GM21390 (cell line): Measurements from ENCODE around the gene ENDOU.
A peak's percentile ranks its signal among the peaks of the same experiment; 100 is the strongest.

Source experiments
- ATAC-seq: cut with Tn5 transposase; IDR thresholded peaks from one replicate; pipeline ENCODE4 v1.9.1; 2021; ENCODE audit not compliant: unreplicated experiment

Gene ENDOU

GRCh38 chr12:47757840-47758583, 32.7 kb upstream of the ENDOU start:
- ATAC-seq, result no peak

- ATAC-seq, result no peak
Observed at GRCh38 chr12:47757364-47757839, 32.1 kb upstream of the ENDOU start.

GRCh38 chr12:47755655-47756562, 30.6 kb upstream of the ENDOU start:
- peak; percentile 60 for ATAC-seq

GRCh38 chr12:47754881-47755280, 29.6 kb upstream of the ENDOU start:
- peak; percentile 12 for ATAC-seq

- ATAC-seq, result no peak
Observed at GRCh38 chr12:47754126-47754525, 28.8 kb upstream of the ENDOU start.

GRCh38 chr12:47753021-47754001, 28.0 kb upstream of the ENDOU start:
- ATAC-seq, result no peak

GRCh38 chr12:47752552-47752951, 27.3 kb upstream of the ENDOU start:
- ATAC-seq, result no peak

GRCh38 chr12:47752121-47752520, 26.8 kb upstream of the ENDOU start:
- ATAC-seq, result no peak

GRCh38 chr12:47751561-47751960, 26.3 kb upstream of the ENDOU start:
- no peak for ATAC-seq

GRCh38 chr12:47750916-47751470, 25.7 kb upstream of the ENDOU start:
- ATAC-seq, result no peak

- ATAC-seq, result no peak
Observed at GRCh38 chr12:47750229-47750798, 25.0 kb upstream of the ENDOU start.

GRCh38 chr12:47748899-47749298, 23.6 kb upstream of the ENDOU start:
- ATAC-seq, result no peak

- ATAC-seq, result no peak
Observed at GRCh38 chr12:47748507-47748828, 23.2 kb upstream of the ENDOU start.

GRCh38 chr12:47747596-47748506, 22.6 kb upstream of the ENDOU start:
- ATAC-seq, result no peak

- ATAC-seq, result no peak
Observed at GRCh38 chr12:47747126-47747525, 21.8 kb upstream of the ENDOU start.

- ATAC-seq, result no peak
Observed at GRCh38 chr12:47746523-47746922, 21.2 kb upstream of the ENDOU start.

GRCh38 chr12:47746073-47746472, 20.8 kb upstream of the ENDOU start:
- ATAC-seq, result no peak

GRCh38 chr12:47745485-47746041, 20.3 kb upstream of the ENDOU start:
- no peak for ATAC-seq
